Neural progenitor cell (in vitro differentiated cells): ENCODE data around the gene WAS.

Experiments used
- EZH2 ChIP-seq: fragments of 200-600 bp; sonication (generic); IDR thresholded peaks from 2 replicates; pipeline ENCODE4 v1.6.1; 2017; ENCODE audit warnings: antibody characterized with exemption, mild to moderate bottlenecking, moderate library complexity
- TF ChIP-seq, protein P1 (sequence below): fragments of 200-600 bp; sonication (generic); IDR thresholded peaks from 2 replicates; pipeline ENCODE4 v1.5.1; 2017; ENCODE audit warnings: antibody characterized with exemption, mild to moderate bottlenecking

DNA sequence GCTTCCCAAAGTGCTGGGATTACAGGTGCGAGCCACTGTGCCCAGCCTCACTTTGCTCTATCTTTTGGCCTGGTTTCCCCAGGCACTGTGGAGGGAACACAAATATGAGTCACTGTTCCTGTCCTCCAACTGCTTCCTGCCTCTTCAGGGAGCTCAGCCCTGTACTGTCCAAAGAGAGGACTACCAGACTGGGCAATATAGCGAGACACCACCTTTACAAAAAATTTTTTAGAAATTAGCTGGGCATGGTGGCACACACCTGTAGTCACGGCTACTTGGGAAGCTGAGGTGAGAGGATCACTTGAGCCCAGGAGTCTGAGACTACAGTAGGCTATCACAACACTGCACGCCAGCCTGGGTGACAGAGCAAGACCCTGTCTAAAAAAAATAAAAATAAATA is 16.9 kb upstream of the WAS start:
- TF ChIP-seq, protein P1, sequence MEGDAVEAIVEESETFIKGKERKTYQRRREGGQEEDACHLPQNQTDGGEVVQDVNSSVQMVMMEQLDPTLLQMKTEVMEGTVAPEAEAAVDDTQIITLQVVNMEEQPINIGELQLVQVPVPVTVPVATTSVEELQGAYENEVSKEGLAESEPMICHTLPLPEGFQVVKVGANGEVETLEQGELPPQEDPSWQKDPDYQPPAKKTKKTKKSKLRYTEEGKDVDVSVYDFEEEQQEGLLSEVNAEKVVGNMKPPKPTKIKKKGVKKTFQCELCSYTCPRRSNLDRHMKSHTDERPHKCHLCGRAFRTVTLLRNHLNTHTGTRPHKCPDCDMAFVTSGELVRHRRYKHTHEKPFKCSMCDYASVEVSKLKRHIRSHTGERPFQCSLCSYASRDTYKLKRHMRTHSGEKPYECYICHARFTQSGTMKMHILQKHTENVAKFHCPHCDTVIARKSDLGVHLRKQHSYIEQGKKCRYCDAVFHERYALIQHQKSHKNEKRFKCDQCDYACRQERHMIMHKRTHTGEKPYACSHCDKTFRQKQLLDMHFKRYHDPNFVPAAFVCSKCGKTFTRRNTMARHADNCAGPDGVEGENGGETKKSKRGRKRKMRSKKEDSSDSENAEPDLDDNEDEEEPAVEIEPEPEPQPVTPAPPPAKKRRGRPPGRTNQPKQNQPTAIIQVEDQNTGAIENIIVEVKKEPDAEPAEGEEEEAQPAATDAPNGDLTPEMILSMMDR, result no peak
- TF ChIP-seq EZH2, result no peak
